Thyroid gland (tissue), 4 donors: Measurements from ENCODE around the gene MRPS10.

Experiments used
- CTCF ChIP-seq, 6 experiments: fragments of 200-600 bp in 3 of 6; fragments of 450-650 bp in 3 of 6; sonication (generic) in 3 of 6; IDR thresholded peaks; one replicate each; pipeline ENCODE4 v1.5.1; 2016 to 2019; ENCODE audit warnings: antibody characterized with exemption in 6 of 6, mild to moderate bottlenecking in 2 of 6, inconsistent platforms in 1 of 6, moderate library complexity in 1 of 6
- POLR2A ChIP-seq, 2 donors: fragments of 450-650 bp; IDR thresholded peaks; one replicate each; pipeline ENCODE4 v1.6.1; 2017; ENCODE audit warnings: antibody characterized with exemption in 2 of 2, mild to moderate bottlenecking in 2 of 2, moderate library complexity in 1 of 2

GRCh38 chr6:42232035-42232434, 14.4 kb upstream of the MRPS10 start:
- TF ChIP-seq POLR2A (IDR thresholded peaks at IDR 0.05): no peak
- no peak for TF ChIP-seq CTCF (IDR thresholded peaks at IDR 0.05)
